Fibroblast of lung (primary cell): ENCODE measurements around the gene RNF128. TPM values are rescaled to one million over a fixed set of nuclear protein-coding genes. Genes with fewer than 3 reads are reported as not detected.

Experiments used
- DNase-seq, 2 donors: peaks; one replicate each; pipeline versions ENCODE4 v3.0.0 to v3.0.0-alpha.2; 2010; ENCODE audit warnings: low read depth in 2 of 2
- H2AFZ ChIP-seq: 2 replicates; pipeline ENCODE4 v1.5.1; 2012; ENCODE audit warnings: low read length, control low read depth, inconsistent platforms
- H3K27ac ChIP-seq: 2 replicates; pipeline ENCODE4 v1.5.1; 2011; ENCODE audit warnings: low read length, control low read depth; ENCODE audit not compliant: insufficient read depth
- H3K27me3 ChIP-seq: 2 replicates; pipeline ENCODE4 v1.5.1; 2011; ENCODE audit warnings: mild to moderate bottlenecking, low read length; ENCODE audit not compliant: control insufficient read depth, insufficient read depth
- H3K36me3 ChIP-seq: 2 replicates; pipeline ENCODE4 v1.5.1; 2011; ENCODE audit warnings: low read length; ENCODE audit not compliant: control insufficient read depth, insufficient read depth
- H3K4me1 ChIP-seq: 2 replicates; pipeline ENCODE4 v1.5.1; 2011; ENCODE audit warnings: low read length; ENCODE audit not compliant: control insufficient read depth, insufficient read depth; ENCODE audit errors: extremely low read depth
- H3K4me2 ChIP-seq: 2 replicates; pipeline ENCODE4 v1.5.1; 2011; ENCODE audit warnings: low read length, control low read depth; ENCODE audit not compliant: insufficient read depth; ENCODE audit errors: extremely low read depth
- H3K4me3 ChIP-seq, 4 experiments: fragments of 200-600 bp in 1 of 4; sonication (generic) in 1 of 4; replicated peaks in 1 of 4; 2 replicates each; pipeline ENCODE4 v1.5.1; 2011 to 2016; ENCODE audit warnings: low read length in 4 of 4, low read depth in 3 of 4, mild to moderate bottlenecking in 3 of 4, control low read depth in 2 of 4, inconsistent platforms in 1 of 4, mixed read lengths in 1 of 4; ENCODE audit not compliant: insufficient read depth in 1 of 4; ENCODE audit errors: control extremely low read depth in 1 of 4
- H3K79me2 ChIP-seq: 2 replicates; pipeline ENCODE4 v1.5.1; 2012; ENCODE audit warnings: mild to moderate bottlenecking, low read length, inconsistent platforms; ENCODE audit not compliant: control insufficient read depth, insufficient read depth
- H3K9ac ChIP-seq: 2 replicates; pipeline ENCODE4 v1.5.1; 2011; ENCODE audit warnings: mild to moderate bottlenecking, low read length, control low read depth; ENCODE audit not compliant: insufficient read depth
- H3K9me3 ChIP-seq: 2 replicates; pipeline ENCODE4 v1.5.1; 2012; ENCODE audit warnings: low read depth, low read length; ENCODE audit not compliant: control insufficient read depth, insufficient read depth
- H4K20me1 ChIP-seq: 2 replicates; pipeline ENCODE4 v1.5.1; 2011; ENCODE audit warnings: low read length; ENCODE audit not compliant: control insufficient read depth, insufficient read depth; ENCODE audit errors: extremely low read depth
- CTCF ChIP-seq, 2 donors: IDR thresholded peaks in 1 of 2; conservative IDR thresholded peaks in 1 of 2; 1 replicate in 1 of 2; 2 replicates in 1 of 2; pipeline ENCODE4 v1.5.1; 2011 to 2012; ENCODE audit warnings: low read length in 2 of 2, control low read depth in 1 of 2, inconsistent platforms in 1 of 2, low read depth in 1 of 2, mild to moderate bottlenecking in 1 of 2
- EZH2 ChIP-seq: IDR thresholded peaks from 2 replicates; pipeline ENCODE4 v1.5.1; 2012; ENCODE audit warnings: low read length, control low read depth, mild to moderate bottlenecking; ENCODE audit errors: missing control alignments
- polyA plus RNA-seq, 2 donors: library from polyadenylated mRNA; depleted of rRNA in 1 of 2; stranded (reverse) in 1 of 2; unstranded in 1 of 2; fragments of >200 nt; gene quantifications; 2 replicates each; pipeline ENCODE4 v1.2.1, GENCODE V29; 2011 to 2012; ENCODE audit warnings: missing spikeins in 1 of 2
- total RNA-seq: library from RNA; depleted of rRNA; stranded (reverse); fragments of >200 nt; gene quantifications from 2 replicates; pipeline ENCODE4 v1.2.1, GENCODE V29; 2014

Gene RNF128
- total and polyA plus RNA-seq, 2 donors (not counting 1 experiment from before 2014, with no cell fraction given): 0.74 to 8.1 TPM

GRCh38 chrX:106734827-106735226 is 8.3 kb downstream of the RNF128 start:
- no peak overlapping the region for H3K27ac ChIP-seq
- no peaks in the 10 kb centered on the region for H3K27me3 ChIP-seq
- no peak overlapping the region for H3K4me2 ChIP-seq
- H3K4me3 ChIP-seq: no peak overlapping the region
- H3K36me3 ChIP-seq: no peaks in the 10 kb centered on the region
- no peaks in the 10 kb centered on the region for H3K4me1 ChIP-seq
- no peaks in the 10 kb centered on the region for H4K20me1 ChIP-seq
- H3K9ac ChIP-seq: no peak overlapping the region
- H2AFZ ChIP-seq: no peak overlapping the region
- TF ChIP-seq CTCF (conservative IDR thresholded peaks at IDR 0.05 in 1 of 2, IDR thresholded peaks at IDR 0.05 in 1 of 2; ENCODE audit: low read depth in 1 of 2, low read length in 2 of 2) (no peak), EZH2 (no peak)
- H3K9me3 ChIP-seq: no peaks in the 10 kb centered on the region
- no peaks in the 10 kb centered on the region for H3K79me2 ChIP-seq
- DNase-seq: no peak

GRCh38 chrX:106740193-106740780 is 13.8 kb downstream of the RNF128 start:
- no peak for DNase-seq
- no peaks in the 10 kb centered on the region for H3K9me3 ChIP-seq
- no peak overlapping the region for H3K27ac ChIP-seq
- no peaks in the 10 kb centered on the region for H3K27me3 ChIP-seq
- H4K20me1 ChIP-seq: no peaks in the 10 kb centered on the region
- no peak overlapping the region for H3K4me3 ChIP-seq
- no peaks in the 10 kb centered on the region for H3K36me3 ChIP-seq
- H3K4me2 ChIP-seq: no peak overlapping the region
- no peak overlapping the region for H2AFZ ChIP-seq
- no peaks in the 10 kb centered on the region for H3K4me1 ChIP-seq
- no peak overlapping the region for H3K9ac ChIP-seq
- no peaks in the 10 kb centered on the region for H3K79me2 ChIP-seq
- TF ChIP-seq EZH2 (no peak), CTCF (conservative IDR thresholded peaks at IDR 0.05 in 1 of 2, IDR thresholded peaks at IDR 0.05 in 1 of 2; ENCODE audit: low read depth in 1 of 2, low read length in 2 of 2) (no peak)

GRCh38 chrX:106742193-106742592 is 15.7 kb downstream of the RNF128 start:
- H4K20me1 ChIP-seq: no peaks in the 10 kb centered on the region
- no peak overlapping the region for H2AFZ ChIP-seq
- TF ChIP-seq CTCF (conservative IDR thresholded peaks at IDR 0.05 in 1 of 2, IDR thresholded peaks at IDR 0.05 in 1 of 2; ENCODE audit: low read depth in 1 of 2, low read length in 2 of 2) (no peak), EZH2 (no peak)
- H3K36me3 ChIP-seq: no peaks in the 10 kb centered on the region
- H3K4me2 ChIP-seq: no peak overlapping the region
- H3K27ac ChIP-seq: no peak overlapping the region
- H3K79me2 ChIP-seq: no peaks in the 10 kb centered on the region
- H3K4me3 ChIP-seq: no peak overlapping the region
- H3K9ac ChIP-seq: no peak overlapping the region
- no peaks in the 10 kb centered on the region for H3K4me1 ChIP-seq
- H3K27me3 ChIP-seq: no peaks in the 10 kb centered on the region
- no peaks in the 10 kb centered on the region for H3K9me3 ChIP-seq
- DNase-seq: no peak
